ENCODE data around the gene YTHDF1.

YTHDF1 gene

DNA sequence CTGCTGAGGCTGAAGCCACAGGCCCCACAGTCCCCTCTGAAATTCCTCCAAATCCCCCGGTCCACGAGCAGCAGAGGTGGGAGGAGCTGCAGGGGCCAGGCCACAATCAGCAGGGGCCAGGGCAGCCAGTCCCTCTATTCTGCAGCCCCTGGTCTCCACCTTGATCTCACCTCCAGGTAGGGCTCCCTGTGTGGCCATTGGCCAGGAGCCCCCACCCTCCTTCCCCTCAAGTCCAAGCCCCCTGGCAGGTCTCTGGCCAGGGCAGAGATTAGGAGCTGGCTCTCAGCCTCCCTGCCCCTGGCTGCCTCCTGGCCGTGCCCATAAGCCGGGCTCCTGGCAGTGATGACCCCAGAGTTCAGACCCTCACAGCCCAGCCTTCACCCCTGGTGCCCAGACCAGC lies 34.7 kb downstream of the YTHDF1 start:
- no peaks in the 10 kb centered on the region for H3K36me3 ChIP-seq
- peaks cover 75% of the 10 kb centered on the region for H3K27me3 ChIP-seq
- H3K27ac ChIP-seq: no peak overlapping the region
- H3K4me3 ChIP-seq (ENCODE audit: low read depth in 1 of 2, low read length in 1 of 2): no peak overlapping the region
- TF ChIP-seq, protein P1, sequence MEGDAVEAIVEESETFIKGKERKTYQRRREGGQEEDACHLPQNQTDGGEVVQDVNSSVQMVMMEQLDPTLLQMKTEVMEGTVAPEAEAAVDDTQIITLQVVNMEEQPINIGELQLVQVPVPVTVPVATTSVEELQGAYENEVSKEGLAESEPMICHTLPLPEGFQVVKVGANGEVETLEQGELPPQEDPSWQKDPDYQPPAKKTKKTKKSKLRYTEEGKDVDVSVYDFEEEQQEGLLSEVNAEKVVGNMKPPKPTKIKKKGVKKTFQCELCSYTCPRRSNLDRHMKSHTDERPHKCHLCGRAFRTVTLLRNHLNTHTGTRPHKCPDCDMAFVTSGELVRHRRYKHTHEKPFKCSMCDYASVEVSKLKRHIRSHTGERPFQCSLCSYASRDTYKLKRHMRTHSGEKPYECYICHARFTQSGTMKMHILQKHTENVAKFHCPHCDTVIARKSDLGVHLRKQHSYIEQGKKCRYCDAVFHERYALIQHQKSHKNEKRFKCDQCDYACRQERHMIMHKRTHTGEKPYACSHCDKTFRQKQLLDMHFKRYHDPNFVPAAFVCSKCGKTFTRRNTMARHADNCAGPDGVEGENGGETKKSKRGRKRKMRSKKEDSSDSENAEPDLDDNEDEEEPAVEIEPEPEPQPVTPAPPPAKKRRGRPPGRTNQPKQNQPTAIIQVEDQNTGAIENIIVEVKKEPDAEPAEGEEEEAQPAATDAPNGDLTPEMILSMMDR (IDR thresholded peaks at IDR 0.05): no peak
- no peaks in the 10 kb centered on the region for H3K4me1 ChIP-seq (ENCODE audit: control insufficient read depth in 1 of 2, insufficient read depth in 1 of 2, low read depth in 1 of 2, low read length in 1 of 2)
- no peaks in the 10 kb centered on the region for H3K9me3 ChIP-seq

DNA sequence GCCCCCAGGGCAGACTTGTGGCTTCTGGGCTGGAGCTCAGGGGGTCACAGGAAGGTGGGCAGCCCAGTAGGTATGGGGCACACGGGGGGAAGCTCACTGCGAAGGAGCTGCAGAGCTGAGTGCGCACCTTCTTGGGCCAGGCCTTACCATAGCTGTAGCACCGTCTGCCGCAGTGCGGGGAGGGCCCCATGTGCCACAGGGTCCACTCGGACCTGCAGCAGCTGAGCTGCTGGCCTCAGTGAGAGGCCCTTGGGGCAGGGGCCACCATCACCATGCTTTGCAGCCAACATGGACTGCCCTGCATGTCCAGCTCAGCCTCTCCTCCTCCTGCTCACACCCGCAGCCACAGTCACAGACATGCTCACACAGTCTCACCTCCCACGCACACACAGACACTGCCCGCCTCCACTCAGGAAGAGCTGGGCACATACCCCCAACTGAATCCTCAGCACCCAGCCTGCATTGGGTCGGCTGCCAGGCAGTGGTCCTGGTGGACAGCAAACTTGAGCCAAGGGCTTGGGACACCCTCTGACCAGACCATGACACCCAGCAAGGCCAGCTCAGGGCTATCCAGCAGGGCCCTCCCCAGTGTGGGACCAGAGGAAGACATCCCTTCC lies 35.3 kb downstream of the YTHDF1 start:
- Histone ChIP-seq H3K27me3 (peaks cover 81% of the 10 kb centered on the region), H3K4me3 (ENCODE audit: low read depth in 1 of 2, low read length in 1 of 2) (no peak overlapping the region), H3K9me3 (no peaks in the 10 kb centered on the region), H3K27ac (no peak overlapping the region), H3K4me1 (ENCODE audit: control insufficient read depth in 1 of 2, insufficient read depth in 1 of 2, low read depth in 1 of 2, low read length in 1 of 2) (no peaks in the 10 kb centered on the region), H3K36me3 (no peaks in the 10 kb centered on the region)
- TF ChIP-seq, protein P1 (IDR thresholded peaks at IDR 0.05): no peak

DNA sequence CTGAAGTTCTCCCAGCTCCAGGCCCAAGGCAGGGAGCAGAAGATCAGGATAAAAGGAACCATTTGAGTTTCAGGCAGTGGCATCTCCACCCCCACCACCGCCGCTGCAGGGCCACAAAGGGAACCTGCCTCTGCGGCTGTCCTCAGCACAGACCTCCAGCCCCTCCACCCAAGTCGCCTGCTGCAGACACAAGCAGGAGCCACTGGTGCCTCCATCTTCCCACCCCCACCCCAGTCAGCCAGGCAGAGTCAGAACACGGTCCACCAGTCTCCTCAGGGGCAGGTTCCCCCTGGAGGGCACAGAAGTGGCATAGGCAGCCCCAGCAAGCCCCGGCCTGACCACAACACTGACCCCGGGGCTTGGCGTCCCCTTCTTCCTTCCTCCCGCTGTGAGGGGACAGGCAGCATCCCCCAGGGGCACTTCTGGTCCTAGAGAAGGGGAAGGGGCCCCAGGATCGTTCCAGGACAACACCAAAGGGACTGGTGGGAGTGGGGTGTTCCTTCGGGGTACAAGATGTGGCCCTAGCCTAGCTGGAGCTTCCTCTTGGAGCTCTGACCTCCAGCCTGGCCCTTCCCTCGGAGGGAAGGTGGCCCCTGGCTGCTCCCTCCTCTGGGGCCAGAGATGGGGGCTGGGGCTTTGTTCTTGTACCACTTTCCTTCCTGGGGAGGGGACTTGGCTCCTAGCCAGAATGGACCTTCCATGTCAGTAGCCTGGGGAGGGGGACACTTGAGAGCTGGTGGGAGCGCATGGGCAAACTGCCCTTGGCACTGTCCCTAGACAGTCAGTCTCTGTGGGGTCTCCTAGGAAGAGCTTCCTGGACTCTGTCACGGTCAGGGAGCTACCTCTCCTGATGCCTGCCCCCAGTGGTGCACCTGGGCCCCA lies 36.0 kb downstream of the YTHDF1 start:
- H3K4me3 ChIP-seq (ENCODE audit: low read depth in 1 of 2, low read length in 1 of 2): no peak overlapping the region
- H3K36me3 ChIP-seq: no peaks in the 10 kb centered on the region
- peaks cover 88% of the 10 kb centered on the region for H3K27me3 ChIP-seq
- H3K9me3 ChIP-seq: no peaks in the 10 kb centered on the region
- TF ChIP-seq, protein P1 (IDR thresholded peaks at IDR 0.05): no peak
- H3K27ac ChIP-seq: no peak overlapping the region
- H3K4me1 ChIP-seq (ENCODE audit: control insufficient read depth in 1 of 2, insufficient read depth in 1 of 2, low read depth in 1 of 2, low read length in 1 of 2): no peaks in the 10 kb centered on the region

DNA sequence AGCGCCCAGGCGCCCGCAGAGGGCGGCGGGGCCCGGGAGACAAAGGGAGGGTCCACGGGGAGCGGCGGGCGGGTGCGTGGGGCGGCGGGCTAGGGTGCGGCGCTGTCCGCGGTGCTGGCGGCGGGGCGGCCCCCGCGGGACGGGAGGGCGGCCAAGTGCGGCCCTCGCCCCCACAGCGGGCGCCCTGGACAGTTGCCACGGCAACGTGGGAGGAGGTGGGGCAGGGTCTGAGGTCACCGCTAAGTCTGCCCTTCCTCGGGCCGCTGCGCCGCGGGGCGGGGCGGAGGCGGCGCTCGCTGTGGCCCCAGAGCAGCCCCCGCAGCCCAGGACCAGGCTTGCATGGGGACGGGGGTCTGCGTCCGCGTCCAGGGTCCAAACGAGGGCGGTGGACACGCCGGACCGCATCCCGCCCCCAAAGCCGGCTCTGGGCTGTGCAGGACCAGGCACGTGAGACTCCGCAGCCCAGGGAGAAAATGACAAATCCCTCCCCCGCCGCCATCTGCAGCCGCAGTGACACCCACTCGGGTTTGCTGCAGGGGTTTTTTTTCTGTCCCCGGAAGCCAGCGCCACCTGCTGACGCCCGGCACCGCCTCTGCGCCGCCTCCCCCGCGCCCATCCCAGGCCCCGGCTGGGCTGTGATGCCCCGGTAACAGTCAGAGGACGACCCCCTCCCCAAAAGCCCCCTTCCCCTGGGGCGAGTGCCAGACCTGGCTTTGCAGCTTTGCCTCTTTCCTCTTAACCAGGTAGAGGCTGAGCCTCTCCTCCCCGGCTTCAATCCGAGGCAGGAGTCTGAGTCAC lies 36.8 kb downstream of the YTHDF1 start:
- TF ChIP-seq, protein P1 (IDR thresholded peaks at IDR 0.05): no peak
- Histone ChIP-seq H3K4me1 (ENCODE audit: control insufficient read depth in 1 of 2, insufficient read depth in 1 of 2, low read depth in 1 of 2, low read length in 1 of 2) (no peaks in the 10 kb centered on the region), H3K27ac (no peak overlapping the region), H3K27me3 (peaks cover 97% of the 10 kb centered on the region), H3K9me3 (no peaks in the 10 kb centered on the region), H3K36me3 (no peaks in the 10 kb centered on the region), H3K4me3 (ENCODE audit: low read depth in 1 of 2, low read length in 1 of 2) (no peak overlapping the region)

DNA sequence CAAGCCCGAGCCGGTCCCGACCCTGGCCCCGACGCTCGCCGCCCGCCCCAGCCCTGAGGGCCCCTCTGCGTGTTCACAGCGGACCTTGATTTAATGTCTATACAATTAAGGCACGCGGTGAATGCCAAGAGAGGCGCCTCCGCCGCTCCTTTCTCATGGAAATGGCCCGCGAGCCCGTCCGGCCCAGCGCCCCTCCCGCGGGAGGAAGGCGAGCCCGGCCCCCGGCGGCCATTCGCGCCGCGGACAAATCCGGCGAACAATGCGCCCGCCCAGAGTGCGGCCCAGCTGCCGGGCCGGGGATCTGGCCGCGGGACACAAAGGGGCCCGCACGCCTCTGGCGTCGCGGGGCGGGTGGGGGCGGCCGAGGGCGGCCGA lies 37.5 kb downstream of the YTHDF1 start:
- Histone ChIP-seq H3K36me3 (no peaks in the 10 kb centered on the region), H3K27ac (no peak overlapping the region), H3K27me3 (peaks cover 100% of the 10 kb centered on the region), H3K4me3 (ENCODE audit: low read depth in 1 of 2, low read length in 1 of 2) (no peak overlapping the region), H3K9me3 (no peaks in the 10 kb centered on the region), H3K4me1 (ENCODE audit: control insufficient read depth in 1 of 2, insufficient read depth in 1 of 2, low read depth in 1 of 2, low read length in 1 of 2) (no peaks in the 10 kb centered on the region)
- TF ChIP-seq, protein P1 (IDR thresholded peaks at IDR 0.05): no peak
